ENCODE data around the gene NKAIN2.

The NKAIN2 gene

GRCh38 chr6:124793398-124793797 lies 989.7 kb downstream of the NKAIN2 start:
- DNase-seq: no peak

GRCh38 chr6:124795643-124796463 lies 992.2 kb downstream of the NKAIN2 start:
- no peak for DNase-seq

- no peak for DNase-seq
Measured at GRCh38 chr6:124796464-124796970, 992.9 kb downstream of the NKAIN2 start.

GRCh38 chr6:124797224-124797623 lies 993.6 kb downstream of the NKAIN2 start:
- no peak for DNase-seq

GRCh38 chr6:124798942-124799496 lies 995.4 kb downstream of the NKAIN2 start:
- DNase-seq: no peak

- no peak for DNase-seq
Measured at GRCh38 chr6:124799638-124800037, 996.0 kb downstream of the NKAIN2 start.

- DNase-seq: no peak
Measured at GRCh38 chr6:124800222-124800621, 996.6 kb downstream of the NKAIN2 start.

- no peak for DNase-seq
Measured at GRCh38 chr6:124812067-124812466, 1008.4 kb downstream of the NKAIN2 start.

- no peak for DNase-seq
Measured at GRCh38 chr6:124819346-124819745, 1015.7 kb downstream of the NKAIN2 start.

- DNase-seq: no peak
Measured at GRCh38 chr6:124822204-124822613, 1018.5 kb downstream of the NKAIN2 start.

GRCh38 chr6:124822721-124823120 lies 1019.1 kb downstream of the NKAIN2 start:
- no peak for DNase-seq

GRCh38 chr6:124823240-124824111 lies 1019.8 kb downstream of the NKAIN2 start:
- no peak for DNase-seq

- no peak for DNase-seq
Measured at GRCh38 chr6:124825564-124825963, 1021.9 kb downstream of the NKAIN2 start.

GRCh38 chr6:124829822-124830221 lies 1026.2 kb downstream of the NKAIN2 start:
- DNase-seq: no peak

GRCh38 chr6:124830506-124830905 lies 1026.8 kb downstream of the NKAIN2 start:
- no peak for DNase-seq

GRCh38 chr6:124854338-124854922 lies 1050.8 kb downstream of the NKAIN2 start:
- no peak for DNase-seq

- no peak for DNase-seq
Measured at GRCh38 chr6:124857746-124858145, 1054.1 kb downstream of the NKAIN2 start.

GRCh38 chr6:124858564-124858963 lies 1054.9 kb downstream of the NKAIN2 start:
- DNase-seq: no peak

- no peak for DNase-seq
Measured at GRCh38 chr6:124859366-124859765, 1055.7 kb downstream of the NKAIN2 start.

- DNase-seq: no peak
Measured at GRCh38 chr6:124866040-124866439, 1062.4 kb downstream of the NKAIN2 start.

- no peak for DNase-seq
Measured at GRCh38 chr6:124867121-124867520, 1063.5 kb downstream of the NKAIN2 start.

- DNase-seq: no peak
Measured at GRCh38 chr6:124868481-124868880, 1064.8 kb downstream of the NKAIN2 start.

- no peak for DNase-seq
Measured at GRCh38 chr6:124869416-124869815, 1065.8 kb downstream of the NKAIN2 start.
